ENCODE measurements around the gene HIC2.
A peak's percentile ranks its signal among the peaks of the same experiment; 100 is the strongest.

HIC2 gene

GRCh38 chr22:21444701-21445436 is 27.7 kb downstream of the HIC2 start:
- no peak for DNase-seq (ENCODE audit: low read depth)
- no peak for TF ChIP-seq CTCF (IDR thresholded peaks at IDR 0.05; ENCODE audit: control insufficient read depth, insufficient read depth, low read depth, low read length, missing control alignments)
- no peak overlapping the region for H3K4me3 ChIP-seq (ENCODE audit: control insufficient read depth, low read depth, low read length)

DNA sequence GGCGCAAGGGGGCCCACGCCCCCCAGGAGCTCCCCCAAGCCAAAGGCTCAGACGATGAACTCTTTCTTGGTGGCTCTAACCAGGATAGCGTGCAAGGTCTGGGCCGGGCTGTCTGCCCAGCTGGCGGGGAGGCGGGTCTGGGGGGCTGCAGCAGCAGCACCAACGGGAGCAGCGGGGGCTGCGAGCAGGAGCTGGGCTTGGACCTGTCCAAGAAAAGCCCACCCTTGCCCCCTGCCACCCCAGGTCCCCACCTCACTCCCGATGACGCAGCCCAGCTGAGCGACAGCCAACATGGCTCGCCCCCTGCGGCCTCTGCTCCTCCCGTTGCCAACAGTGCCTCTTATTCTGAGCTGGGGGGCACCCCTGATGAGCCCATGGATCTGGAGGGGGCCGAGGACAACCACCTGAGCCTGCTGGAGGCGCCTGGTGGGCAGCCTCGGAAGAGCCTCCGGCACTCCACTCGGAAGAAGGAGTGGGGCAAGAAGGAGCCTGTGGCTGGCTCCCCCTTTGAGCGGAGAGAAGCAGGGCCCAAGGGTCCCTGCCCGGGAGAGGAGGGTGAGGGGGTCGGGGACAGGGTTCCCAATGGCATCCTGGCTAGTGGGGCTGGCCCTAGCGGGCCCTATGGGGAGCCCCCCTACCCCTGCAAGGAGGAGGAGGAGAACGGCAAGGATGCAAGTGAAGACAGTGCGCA is 28.4 kb downstream of the HIC2 start:
- no peak for TF ChIP-seq CTCF (IDR thresholded peaks at IDR 0.05; ENCODE audit: control insufficient read depth, insufficient read depth, low read depth, low read length, missing control alignments)
- DNase-seq (ENCODE audit: low read depth) = no peak
- H3K4me3 ChIP-seq (ENCODE audit: control insufficient read depth, low read depth, low read length) = no peak overlapping the region

DNA sequence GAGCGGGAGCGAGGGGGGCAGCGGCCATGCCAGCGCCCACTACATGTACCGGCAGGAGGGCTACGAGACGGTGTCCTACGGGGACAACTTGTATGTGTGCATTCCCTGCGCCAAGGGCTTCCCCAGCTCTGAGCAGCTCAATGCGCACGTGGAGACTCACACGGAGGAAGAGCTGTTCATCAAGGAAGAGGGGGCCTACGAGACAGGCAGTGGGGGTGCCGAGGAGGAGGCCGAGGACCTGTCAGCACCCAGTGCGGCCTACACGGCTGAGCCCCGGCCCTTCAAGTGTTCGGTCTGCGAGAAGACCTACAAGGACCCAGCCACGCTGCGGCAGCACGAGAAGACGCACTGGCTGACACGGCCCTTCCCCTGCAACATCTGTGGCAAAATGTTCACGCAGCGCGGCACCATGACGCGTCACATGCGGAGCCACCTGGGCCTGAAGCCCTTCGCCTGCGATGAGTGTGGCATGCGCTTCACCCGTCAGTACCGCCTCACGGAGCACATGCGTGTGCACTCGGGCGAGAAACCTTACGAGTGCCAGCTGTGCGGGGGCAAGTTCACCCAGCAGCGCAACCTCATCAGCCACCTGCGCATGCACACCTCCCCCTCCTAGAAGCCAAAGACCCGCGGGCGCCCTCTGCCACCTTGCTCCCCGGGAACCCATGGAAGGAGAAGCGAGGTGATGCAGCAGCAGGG is 29.1 kb downstream of the HIC2 start:
- DNase-seq (ENCODE audit: low read depth) = no peak
- TF ChIP-seq CTCF (IDR thresholded peaks at IDR 0.05; ENCODE audit: control insufficient read depth, insufficient read depth, low read depth, low read length, missing control alignments) = no peak
- no peak overlapping the region for H3K4me3 ChIP-seq (ENCODE audit: control insufficient read depth, low read depth, low read length)

DNA sequence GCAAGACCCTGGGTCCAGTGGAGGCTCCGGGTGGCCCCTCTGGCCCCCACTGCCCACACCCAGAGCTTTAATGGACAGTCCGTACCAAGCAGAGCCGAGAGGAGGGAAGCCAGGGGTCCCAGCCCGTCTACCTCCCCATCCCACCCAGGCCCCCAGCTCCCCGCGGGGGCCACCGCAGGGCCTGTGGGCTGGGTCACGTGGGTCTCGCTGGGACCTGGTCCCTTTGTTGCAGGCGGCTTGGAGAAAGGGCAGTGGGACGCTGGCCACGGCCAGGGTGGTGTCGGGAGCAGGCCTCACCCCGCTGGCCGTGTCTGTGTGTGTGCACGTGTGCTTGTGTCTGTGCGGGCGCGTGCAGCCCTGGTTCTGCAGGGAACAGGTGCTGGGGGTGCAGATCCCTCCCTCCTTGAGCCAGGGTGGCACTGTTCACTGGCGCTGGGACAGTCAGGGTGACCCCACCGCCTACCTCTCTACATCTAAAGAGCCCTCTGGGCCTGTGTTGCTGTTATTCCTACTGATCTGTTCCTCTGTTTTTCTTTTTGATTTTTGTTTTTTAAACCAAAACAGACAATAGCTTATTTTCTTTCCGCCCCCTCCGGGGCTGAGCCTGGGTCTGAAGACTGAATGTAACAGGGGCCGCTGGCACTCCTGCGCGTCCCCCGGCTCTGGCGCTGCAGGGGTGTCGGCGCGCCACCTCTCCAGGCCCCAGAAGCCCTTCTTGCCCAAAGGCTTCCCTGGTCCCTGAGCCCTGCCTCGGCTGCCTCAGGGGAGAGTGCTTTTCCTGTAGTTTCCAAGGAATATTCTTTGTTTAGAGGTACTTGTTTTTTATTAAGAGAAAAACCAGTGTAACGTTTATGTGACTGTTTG is 29.9 kb downstream of the HIC2 start:
- no peak for TF ChIP-seq CTCF (IDR thresholded peaks at IDR 0.05; ENCODE audit: control insufficient read depth, insufficient read depth, low read depth, low read length, missing control alignments)
- no peak for DNase-seq (ENCODE audit: low read depth)
- no peak overlapping the region for H3K4me3 ChIP-seq (ENCODE audit: control insufficient read depth, low read depth, low read length)

- DNase-seq (ENCODE audit: low read depth) = no peak
- no peak overlapping the region for H3K4me3 ChIP-seq (ENCODE audit: control insufficient read depth, low read depth, low read length)
- peak; percentile 1 for TF ChIP-seq CTCF (IDR thresholded peaks at IDR 0.05; ENCODE audit: control insufficient read depth, insufficient read depth, low read depth, low read length, missing control alignments)
Observed at GRCh38 chr22:21447694-21448402, 30.7 kb downstream of the HIC2 start.

Measured in AG09309 (cell line).